HG03354 (cell line): Measurements from ENCODE around the gene CHRNB1.
"Not testable (repeated sequence)": the region's sequence is repeated elsewhere in the genome, so short reads cannot be mapped to it uniquely, and the experiment has no call there.

Experiments
- ATAC-seq: cut with Tn5 transposase; IDR thresholded peaks from one replicate; pipeline ENCODE4 v1.9.1; 2021; ENCODE audit warnings: mild to moderate bottlenecking; ENCODE audit not compliant: unreplicated experiment, poor library complexity, severe bottlenecking

Gene CHRNB1

DNA sequence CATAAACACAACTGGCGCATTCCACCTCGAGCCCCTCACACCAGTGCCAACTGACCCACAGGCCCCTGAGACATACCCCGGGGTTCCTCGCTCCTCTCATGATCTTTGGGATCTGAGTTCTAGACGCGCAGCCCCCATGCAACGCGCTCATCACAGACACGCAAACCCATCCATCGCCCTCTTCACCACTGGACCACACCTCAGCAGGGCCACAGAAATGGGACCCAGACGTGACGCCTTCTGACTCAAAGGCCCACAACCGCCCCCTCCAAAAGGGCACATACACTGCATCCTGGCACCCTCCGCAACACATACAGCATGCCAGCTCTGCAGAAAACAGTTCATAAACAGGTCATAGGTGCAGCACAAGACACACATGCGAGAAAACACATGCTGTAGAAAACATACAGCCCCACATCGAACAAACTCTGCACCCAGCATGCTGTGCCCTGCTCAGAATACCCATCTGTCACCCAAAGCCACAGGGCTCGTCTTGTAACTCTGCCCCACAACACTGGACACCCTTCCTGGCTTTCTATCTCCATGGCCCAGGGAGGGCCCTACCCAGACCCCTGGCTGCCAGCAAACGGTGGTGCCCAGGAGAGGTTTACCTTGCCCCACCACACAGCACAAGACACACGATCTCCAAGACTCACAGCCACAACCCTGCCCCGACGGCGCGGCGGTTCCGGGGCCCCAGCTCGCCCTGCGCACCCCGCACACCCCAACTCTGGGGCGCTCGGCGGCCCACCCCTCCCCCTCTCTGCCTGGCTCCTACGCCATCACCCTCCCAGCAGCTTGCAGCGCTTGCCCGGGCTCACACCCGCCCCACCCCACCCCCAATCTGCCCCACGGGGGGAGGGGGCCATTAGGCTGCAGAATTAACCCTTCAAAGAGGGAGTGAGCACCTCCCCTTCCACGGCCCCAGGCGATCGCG lies 33.7 kb downstream of the CHRNB1 start:
- no peak for ATAC-seq

GRCh38 chr17:7479213-7480088 lies 34.6 kb downstream of the CHRNB1 start, which contains the start of gene ZBTB4:
ZBTB4 (minus strand) TSS chr17:7479631; CDS start chr17:7466801, 12,830 bp downstream.
- ATAC-seq: no peak

- no peak for ATAC-seq
These were observed 35.2 kb downstream of the CHRNB1 start for GRCh38 chr17:7480089-7480384.

GRCh38 chr17:7481275-7481674 lies 36.4 kb downstream of the CHRNB1 start, which contains the start of gene SLC35G6:
SLC35G6 (plus strand) TSS chr17:7481446; CDS start chr17:7481517, 71 bp downstream.
- not testable (repeated sequence) for ATAC-seq

DNA sequence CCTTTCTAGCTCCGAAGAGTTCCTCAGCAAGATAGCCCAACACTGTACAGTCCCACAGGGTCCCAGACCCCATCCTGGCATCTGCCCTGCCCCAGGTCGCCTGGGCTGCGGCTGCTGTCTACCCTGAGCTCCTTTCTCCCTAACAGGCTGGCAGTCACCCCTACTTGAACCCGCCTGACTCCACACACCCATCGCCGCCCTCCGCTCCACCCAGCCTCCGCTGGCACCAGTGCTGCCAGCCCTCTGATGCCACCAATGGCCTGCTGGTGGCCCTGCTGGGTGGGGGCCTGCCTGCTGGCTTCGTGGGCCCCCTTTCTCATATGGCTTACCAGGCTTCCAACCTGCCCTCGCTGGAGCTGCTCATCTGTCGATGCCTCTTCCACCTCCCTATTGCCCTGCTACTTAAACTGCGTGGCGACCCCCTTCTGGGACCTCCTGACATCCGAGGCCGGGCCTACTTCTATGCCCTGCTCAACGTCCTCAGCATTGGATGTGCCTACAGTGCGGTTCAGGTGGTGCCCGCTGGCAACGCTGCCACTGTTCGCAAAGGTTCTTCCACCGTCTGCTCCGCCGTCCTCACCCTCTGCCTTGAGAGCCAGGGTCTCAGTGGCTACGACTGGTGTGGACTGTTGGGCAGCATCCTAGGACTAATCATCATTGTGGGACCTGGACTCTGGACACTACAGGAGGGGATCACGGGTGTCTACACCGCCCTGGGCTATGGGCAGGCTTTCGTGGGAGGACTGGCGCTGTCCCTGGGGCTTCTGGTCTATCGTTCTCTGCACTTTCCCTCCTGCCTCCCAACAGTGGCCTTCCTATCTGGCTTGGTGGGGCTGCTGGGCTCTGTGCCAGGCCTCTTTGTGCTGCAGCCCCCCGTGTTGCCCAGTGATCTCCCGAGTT lies 37.2 kb downstream of the CHRNB1 start:
- not testable (repeated sequence) for ATAC-seq

DNA sequence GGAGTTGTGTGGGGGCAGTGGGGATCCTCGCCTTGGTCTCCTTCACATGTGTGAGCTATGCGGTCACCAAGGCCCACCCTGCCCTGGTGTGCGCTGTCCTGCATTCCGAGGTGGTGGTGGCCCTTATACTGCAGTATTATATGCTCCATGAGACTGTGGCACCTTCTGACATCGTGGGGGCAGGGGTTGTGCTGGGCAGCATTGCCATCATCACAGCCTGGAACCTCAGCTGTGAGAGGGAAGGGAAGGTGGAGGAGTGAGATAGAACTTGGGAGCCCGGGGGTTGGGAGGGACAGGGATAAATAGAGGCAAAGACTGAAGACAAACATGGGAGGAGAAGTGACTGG lies 37.9 kb downstream of the CHRNB1 start:
- ATAC-seq: not testable (repeated sequence)

DNA sequence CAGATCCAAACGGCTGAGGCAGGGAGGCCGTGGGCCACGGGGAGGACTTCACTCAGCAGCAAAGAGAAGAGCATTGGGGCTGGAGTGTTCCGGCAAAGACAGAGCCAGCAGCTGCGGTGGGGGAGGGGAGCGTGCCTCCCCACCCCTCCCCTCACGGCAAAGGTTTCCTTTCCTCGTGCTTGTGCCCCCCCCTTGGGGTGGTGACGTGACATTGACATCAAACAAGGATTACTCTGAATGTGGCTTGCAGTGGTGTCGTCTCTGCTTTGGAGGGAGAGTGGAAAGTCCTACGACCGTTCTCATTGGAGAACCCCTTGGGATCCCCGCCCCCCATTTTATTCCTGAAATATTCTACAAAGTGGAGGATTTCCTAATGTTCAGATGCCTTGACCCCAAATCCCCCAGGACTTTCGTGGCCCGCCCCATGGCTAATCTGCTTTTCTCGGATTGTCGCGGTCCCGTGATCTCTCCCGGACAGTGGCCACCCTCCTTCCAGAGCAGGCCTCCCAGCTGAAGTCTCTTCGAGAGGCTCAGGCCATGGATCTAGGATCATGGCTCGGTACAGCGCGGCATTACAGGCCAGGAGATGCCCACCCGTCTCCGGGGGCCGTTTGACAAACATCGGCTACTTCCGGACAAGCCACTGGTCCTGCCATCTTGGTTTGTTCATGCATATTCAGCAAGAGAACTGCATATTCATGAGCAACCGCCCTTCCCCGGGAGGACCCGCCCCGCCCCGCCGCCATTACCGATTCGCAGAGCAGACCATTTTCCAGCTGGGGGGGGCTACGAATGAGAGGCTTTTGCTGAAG lies 38.6 kb downstream of the CHRNB1 start:
- ATAC-seq: peak; percentile 41

DNA sequence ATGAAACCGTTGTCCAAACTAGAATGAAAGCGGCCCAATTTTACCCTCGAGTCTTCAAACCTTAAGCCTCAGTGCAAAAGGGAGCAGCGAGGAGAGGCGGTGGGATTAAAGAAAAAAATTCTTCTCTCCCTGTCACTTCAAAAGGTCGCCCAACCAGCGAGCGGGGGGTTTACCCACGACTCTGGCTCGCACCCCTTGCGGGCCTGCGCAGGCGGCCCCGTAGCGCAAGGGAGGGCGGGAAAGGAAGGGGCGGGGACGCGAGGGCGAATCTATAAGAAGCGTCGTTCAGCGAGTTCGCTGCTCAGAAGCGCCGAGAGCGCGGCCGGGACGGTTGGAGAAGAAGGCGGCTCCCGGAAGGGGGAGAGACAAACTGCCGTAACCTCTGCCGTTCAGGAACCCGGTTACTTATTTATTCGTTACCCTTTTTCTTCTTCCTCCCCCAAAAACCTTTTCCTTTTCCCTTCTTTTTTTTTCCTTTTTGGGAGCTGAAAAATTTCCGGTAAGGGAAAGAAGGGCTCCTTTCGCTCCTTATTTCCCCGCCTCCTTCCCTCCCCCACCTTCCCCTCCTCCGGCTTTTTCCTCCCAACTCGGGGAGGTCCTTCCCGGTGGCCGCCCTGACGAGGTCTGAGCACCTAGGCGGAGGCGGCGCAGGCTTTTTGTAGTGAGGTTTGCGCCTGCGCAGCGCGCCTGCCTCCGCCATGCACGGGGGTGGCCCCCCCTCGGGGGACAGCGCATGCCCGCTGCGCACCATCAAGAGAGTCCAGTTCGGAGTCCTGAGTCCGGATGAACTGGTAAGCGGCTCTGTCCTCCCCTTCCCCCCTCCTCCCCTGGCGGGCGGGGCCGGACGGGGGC lies 39.4 kb downstream of the CHRNB1 start, which contains the start of gene POLR2A:
Gene POLR2A, plus strand, starts transcription at position 300 of the 852 bp plus-strand sequence.
- peak; percentile 65 for ATAC-seq

- ATAC-seq: no peak
These were observed 40.1 kb downstream of the CHRNB1 start for GRCh38 chr17:7484919-7485377.

DNA sequence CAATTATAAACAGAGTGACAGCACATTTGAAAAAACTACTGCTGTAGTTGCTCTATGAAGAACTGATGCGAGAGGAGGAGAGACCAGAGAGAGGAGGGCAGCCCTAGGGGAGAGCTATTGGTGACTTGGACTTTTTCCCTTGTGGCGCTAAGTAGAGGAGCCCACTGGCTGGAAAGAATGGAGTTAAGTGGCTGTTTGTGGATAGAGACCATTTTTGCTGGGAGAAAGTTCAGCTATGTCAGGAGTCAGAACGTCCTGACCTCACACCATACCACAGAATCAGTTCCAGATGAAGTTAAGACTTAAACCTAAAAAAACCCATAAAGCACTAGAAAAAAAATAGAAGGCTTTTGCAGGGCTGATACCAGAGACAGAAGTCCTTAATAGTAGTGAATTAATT lies 41.3 kb downstream of the CHRNB1 start:
- no peak for ATAC-seq

- ATAC-seq: no peak
These were observed 45.3 kb downstream of the CHRNB1 start for GRCh38 chr17:7490144-7490543.

- no peak for ATAC-seq
These were observed 46.7 kb downstream of the CHRNB1 start for GRCh38 chr17:7491583-7491982.

GRCh38 chr17:7493941-7494340 lies 49.1 kb downstream of the CHRNB1 start:
- no peak for ATAC-seq

- no peak for ATAC-seq
These were observed 51.1 kb downstream of the CHRNB1 start for GRCh38 chr17:7495906-7496434.

DNA sequence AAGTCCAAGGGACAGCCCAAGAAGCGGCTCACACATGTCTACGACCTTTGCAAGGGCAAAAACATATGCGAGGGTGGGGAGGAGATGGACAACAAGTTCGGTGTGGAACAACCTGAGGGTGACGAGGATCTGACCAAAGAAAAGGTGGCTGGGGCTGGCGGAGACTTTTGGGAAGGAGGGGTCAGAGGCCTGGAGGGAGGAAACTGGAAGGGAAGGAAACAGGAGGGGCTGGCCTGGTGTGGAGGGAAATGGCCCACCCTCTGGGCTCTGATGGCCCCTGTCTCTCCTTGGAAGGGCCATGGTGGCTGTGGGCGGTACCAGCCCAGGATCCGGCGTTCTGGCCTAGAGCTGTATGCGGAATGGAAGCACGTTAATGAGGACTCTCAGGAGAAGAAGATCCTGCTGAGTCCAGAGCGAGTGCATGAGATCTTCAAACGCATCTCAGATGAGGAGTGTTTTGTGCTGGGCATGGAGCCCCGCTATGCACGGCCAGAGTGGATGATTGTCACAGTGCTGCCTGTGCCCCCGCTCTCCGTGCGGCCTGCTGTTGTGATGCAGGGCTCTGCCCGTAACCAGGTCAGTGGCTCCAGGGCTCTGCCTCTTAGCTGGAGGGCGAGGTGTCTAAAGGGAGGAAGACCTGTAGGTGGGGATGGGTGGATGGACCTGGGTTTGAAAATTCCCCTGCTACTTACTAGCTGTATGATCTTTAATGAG lies 51.8 kb downstream of the CHRNB1 start:
- ATAC-seq: no peak

GRCh38 chr17:7497228-7497627 lies 52.4 kb downstream of the CHRNB1 start:
- no peak for ATAC-seq

DNA sequence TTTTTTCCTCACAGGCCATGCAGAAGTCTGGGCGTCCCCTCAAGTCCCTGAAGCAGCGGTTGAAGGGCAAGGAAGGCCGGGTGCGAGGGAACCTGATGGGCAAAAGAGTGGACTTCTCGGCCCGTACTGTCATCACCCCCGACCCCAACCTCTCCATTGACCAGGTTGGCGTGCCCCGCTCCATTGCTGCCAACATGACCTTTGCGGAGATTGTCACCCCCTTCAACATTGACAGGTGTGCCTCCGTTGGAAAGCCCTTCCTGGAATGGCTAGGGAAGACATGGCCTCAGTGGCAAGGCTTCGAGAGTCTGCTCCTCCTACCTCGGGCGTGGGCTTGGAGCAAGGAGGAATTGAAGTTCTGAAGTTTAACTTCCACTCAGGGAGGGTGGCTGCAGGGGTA lies 52.8 kb downstream of the CHRNB1 start:
- no peak for ATAC-seq
